ENCODE results near the gene TMEM17. TPM values are rescaled to one million over a fixed set of nuclear protein-coding genes. Genes with fewer than 3 reads are reported as not detected.

TMEM17 gene
- polyA plus RNA-seq, 2 of the 4 experiments (the other 2 are of a cell fraction) = 5.2 to 10.2 TPM

DNA sequence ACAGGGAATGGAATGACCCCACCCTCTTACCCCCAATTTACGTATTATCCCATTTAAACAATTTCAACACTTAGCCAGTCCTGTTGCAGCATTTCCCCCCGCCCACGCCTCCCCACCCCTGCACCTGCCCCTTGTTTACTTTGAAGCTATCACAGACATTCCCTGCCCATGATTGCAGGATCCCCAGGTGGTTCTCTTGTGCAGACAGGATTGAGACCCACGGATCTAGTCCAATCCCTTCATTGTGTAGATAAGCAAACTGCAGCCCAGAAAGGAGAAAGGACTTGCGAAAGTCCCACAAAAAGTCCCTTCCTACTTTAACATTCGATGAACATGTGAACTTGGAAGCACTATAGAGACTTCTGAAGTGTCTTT is 38.9 kb downstream of the TMEM17 start:
- 0 out of 3 replicates have a peak overlapping the region, but pooled peaks have one; percentile 6 for H3K4me2 ChIP-seq
- ChIA-PET CTCF (interaction anchor here (0.6 to 7.0 kb wide), 9 partner anchors 10 to 381 kb away, joined by 3 to 59 read pairs (median 3); no protein-coding TSS in a partner anchor), POLR2A (no interaction called here)
- TF ChIP-seq, protein P1, sequence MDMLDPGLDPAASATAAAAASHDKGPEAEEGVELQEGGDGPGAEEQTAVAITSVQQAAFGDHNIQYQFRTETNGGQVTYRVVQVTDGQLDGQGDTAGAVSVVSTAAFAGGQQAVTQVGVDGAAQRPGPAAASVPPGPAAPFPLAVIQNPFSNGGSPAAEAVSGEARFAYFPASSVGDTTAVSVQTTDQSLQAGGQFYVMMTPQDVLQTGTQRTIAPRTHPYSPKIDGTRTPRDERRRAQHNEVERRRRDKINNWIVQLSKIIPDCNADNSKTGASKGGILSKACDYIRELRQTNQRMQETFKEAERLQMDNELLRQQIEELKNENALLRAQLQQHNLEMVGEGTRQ (IDR thresholded peaks at IDR 0.05) = no peak
- TF ChIP-seq EP300 (IDR thresholded peaks at IDR 0.05) (no peak), RCOR1 (IDR thresholded peaks at IDR 0.05; ENCODE audit: low read depth, low read length) (no peak), RFX5 (IDR thresholded peaks at IDR 0.05) (no peak), HOXA7 (CRISPR knock-in tag; IDR thresholded peaks at IDR 0.05) (no peak), MAZ (IDR thresholded peaks at IDR 0.05; ENCODE audit: borderline replicate concordance, low read depth, low read length) (no peak), HOXB5 (CRISPR knock-in tag; IDR thresholded peaks at IDR 0.05) (no peak), CHD4 (IDR thresholded peaks at IDR 0.05; ENCODE audit: borderline replicate concordance) (no peak), TP53 (CRISPR knock-in tag; IDR thresholded peaks at IDR 0.05) (no peak), MAFK (IDR thresholded peaks at IDR 0.05; ENCODE audit: partially characterized antibody) (no peak), SMC3 (IDR thresholded peaks at IDR 0.05) (no peak), PHF8 (IDR thresholded peaks at IDR 0.05; ENCODE audit: borderline replicate concordance, low read depth) (no peak), NPAS2 (CRISPR knock-in tag; IDR thresholded peaks at IDR 0.05; ENCODE audit: borderline replicate concordance) (no peak), ZNF302 (CRISPR knock-in tag; IDR thresholded peaks at IDR 0.05) (no peak)
- TF ChIP-seq, protein P2, sequence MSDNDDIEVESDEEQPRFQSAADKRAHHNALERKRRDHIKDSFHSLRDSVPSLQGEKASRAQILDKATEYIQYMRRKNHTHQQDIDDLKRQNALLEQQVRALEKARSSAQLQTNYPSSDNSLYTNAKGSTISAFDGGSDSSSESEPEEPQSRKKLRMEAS (IDR thresholded peaks at IDR 0.05) = no peak
- TF ChIP-seq, protein P3, sequence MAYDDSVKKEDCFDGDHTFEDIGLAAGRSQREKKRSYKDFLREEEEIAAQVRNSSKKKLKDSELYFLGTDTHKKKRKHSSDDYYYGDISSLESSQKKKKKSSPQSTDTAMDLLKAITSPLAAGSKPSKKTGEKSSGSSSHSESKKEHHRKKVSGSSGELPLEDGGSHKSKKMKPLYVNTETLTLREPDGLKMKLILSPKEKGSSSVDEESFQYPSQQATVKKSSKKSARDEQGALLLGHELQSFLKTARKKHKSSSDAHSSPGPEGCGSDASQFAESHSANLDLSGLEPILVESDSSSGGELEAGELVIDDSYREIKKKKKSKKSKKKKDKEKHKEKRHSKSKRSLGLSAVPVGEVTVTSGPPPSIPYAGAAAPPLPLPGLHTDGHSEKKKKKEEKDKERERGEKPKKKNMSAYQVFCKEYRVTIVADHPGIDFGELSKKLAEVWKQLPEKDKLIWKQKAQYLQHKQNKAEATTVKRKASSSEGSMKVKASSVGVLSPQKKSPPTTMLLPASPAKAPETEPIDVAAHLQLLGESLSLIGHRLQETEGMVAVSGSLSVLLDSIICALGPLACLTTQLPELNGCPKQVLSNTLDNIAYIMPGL (CRISPR knock-in tag; IDR thresholded peaks at IDR 0.05; ENCODE audit: borderline replicate concordance) = no peak
- no peaks in the 10 kb centered on the region for H3K9me3 ChIP-seq
- no peak overlapping the region for H3K4me3 ChIP-seq
- peak overlapping the region; percentile 14 to 79; a peak in 5 of 6 replicates for H3K27ac ChIP-seq
- ATAC-seq = no peak
- no peak for DNase-seq (ENCODE audit: low read depth in 1 of 2, low spot score in 1 of 2)
- FAIRE-seq = no peak
- H3K4me1 ChIP-seq = peaks cover 13% of the 10 kb centered on the region
- WGBS (ENCODE audit: missing lambda C conversion rate) = 83% methylated on average over 6 of the region's 6 CpGs

DNA sequence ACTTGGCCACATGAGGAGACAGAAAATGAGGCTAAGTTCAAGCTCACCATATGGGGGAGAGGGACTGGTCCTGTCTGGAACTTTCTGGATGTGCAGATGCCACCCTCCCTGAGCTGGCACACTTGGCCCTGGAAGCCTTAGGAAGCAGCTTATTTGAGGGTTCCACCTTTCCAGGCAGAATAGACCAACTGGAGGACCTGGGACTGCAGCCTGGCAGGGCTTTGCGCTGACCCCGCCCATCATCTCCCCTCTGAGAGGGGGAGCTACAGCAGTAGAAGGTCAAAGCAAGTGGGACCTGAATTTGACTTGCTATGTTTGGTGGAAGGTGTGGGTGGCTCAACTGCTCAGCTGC is 39.5 kb downstream of the TMEM17 start:
- FAIRE-seq = no peak
- ATAC-seq = no peak
- Histone ChIP-seq H3K4me2 (no peak overlapping the region), H3K27ac (peak overlapping the region in 1 of 2 experiments; percentile 64; a peak in 4 of 6 replicates), H3K9me3 (no peaks in the 10 kb centered on the region), H3K4me1 (peaks cover 19% of the 10 kb centered on the region), H3K4me3 (no peak overlapping the region)
- ChIA-PET POLR2A (no interaction called here), CTCF (interaction anchor here (0.7 to 7.0 kb wide), 9 partner anchors 9 to 1187 kb away, joined by 3 to 59 read pairs (median 3); no protein-coding TSS in a partner anchor)
- no peak for TF ChIP-seq HOXB5 (CRISPR knock-in tag; IDR thresholded peaks at IDR 0.05)
- no peak for TF ChIP-seq FOXS1 (CRISPR knock-in tag; IDR thresholded peaks at IDR 0.05)
- no peak for TF ChIP-seq ZFP36 (IDR thresholded peaks at IDR 0.05; ENCODE audit: borderline replicate concordance, partially characterized antibody)
- TF ChIP-seq CHD2 (IDR thresholded peaks at IDR 0.05; ENCODE audit: low read length, partially characterized antibody) = no peak
- TF ChIP-seq, protein P4, sequence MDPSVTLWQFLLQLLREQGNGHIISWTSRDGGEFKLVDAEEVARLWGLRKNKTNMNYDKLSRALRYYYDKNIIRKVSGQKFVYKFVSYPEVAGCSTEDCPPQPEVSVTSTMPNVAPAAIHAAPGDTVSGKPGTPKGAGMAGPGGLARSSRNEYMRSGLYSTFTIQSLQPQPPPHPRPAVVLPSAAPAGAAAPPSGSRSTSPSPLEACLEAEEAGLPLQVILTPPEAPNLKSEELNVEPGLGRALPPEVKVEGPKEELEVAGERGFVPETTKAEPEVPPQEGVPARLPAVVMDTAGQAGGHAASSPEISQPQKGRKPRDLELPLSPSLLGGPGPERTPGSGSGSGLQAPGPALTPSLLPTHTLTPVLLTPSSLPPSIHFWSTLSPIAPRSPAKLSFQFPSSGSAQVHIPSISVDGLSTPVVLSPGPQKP (IDR thresholded peaks at IDR 0.05; ENCODE audit: low read depth, low read length) = no peak
- 83% methylated on average over 2 of the region's 2 CpGs for WGBS (ENCODE audit: missing lambda C conversion rate)
- DNase-seq (ENCODE audit: low read depth in 1 of 2, low spot score in 1 of 2) = no peak
